ENCODE measurements around the gene IL6.

The IL6 gene

DNA sequence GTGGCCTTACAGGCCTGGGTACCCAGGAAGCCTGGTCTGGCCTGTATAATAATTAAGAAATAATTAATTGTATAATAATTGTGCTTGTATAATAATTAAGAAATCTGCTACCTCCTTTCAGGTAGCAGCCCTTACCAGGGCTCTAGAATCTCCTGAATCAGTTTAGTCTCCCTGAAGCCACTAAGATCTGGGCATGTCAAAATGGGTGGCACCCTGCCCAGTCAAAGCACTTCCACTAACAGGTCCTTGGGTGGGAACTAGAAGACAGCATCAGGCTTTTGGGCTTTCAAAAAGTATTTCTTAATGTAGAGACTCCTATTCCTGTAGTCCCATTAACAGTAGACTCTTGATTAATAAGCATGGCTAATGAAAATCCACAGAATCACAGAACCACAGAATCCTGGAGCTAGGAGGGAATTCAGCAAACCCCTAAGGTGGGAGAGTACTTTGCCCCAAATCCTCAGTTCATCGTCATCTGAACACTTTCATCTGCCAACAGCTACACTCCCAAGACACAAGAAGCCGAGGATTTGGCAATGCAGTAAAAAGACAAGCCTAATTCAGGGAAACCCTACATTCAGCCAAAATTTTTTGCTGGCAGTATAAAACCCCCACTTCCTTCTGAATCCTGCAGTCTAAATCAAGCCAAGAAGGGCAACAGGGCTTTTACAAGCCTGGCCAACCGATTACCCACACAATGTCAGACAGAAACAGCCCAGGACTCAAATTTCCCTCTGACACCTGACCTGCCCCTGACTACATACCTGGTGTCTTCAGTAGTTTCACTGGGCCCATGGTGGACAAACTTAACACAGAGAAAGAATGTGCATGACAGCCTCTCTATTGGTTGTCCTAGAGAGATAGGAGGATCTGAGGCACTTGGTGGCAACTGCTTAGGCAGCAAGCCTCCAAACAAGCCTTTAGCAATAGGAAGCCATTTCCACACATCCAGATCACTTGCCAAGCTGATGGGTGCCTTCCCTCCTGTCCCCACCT, 5.9 kb upstream of the IL6 start:
- no peak overlapping the region for H3K4me3 ChIP-seq

DNA sequence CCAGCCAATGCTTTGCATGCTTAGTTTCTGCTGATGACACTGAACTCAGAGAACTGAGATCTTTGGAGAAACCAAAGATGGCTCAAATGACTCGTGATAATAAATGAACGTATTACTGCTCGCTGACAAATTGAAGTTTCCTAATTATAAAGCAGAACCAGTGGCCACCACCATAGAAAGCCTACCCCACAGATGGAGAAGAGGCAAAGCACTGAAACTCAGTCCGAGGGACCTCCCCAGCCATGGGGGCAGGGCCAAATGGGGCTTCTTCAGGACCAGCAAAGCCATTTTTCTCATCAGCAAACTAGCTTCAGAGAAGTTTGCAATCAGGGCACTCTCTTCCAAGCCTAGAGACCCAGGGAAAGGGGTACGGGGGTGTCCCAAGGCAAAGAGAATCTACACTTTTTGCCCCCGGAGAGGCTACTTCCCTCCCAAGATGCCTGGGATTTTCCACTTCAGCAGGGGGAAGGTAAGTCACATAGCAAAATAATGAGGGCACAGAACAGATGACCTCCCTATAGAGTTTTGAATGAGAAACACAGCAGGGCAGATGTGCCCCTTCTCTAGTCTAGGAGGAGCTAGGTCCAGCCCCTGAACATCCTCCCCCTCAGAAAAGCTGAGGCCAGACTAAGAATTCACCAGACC, 4.3 kb upstream of the IL6 start:
- TF ChIP-seq, protein P1, sequence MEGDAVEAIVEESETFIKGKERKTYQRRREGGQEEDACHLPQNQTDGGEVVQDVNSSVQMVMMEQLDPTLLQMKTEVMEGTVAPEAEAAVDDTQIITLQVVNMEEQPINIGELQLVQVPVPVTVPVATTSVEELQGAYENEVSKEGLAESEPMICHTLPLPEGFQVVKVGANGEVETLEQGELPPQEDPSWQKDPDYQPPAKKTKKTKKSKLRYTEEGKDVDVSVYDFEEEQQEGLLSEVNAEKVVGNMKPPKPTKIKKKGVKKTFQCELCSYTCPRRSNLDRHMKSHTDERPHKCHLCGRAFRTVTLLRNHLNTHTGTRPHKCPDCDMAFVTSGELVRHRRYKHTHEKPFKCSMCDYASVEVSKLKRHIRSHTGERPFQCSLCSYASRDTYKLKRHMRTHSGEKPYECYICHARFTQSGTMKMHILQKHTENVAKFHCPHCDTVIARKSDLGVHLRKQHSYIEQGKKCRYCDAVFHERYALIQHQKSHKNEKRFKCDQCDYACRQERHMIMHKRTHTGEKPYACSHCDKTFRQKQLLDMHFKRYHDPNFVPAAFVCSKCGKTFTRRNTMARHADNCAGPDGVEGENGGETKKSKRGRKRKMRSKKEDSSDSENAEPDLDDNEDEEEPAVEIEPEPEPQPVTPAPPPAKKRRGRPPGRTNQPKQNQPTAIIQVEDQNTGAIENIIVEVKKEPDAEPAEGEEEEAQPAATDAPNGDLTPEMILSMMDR (IDR thresholded peaks at IDR 0.05) = no peak
- no peak for DNase-seq (ENCODE audit: low spot score)
- Histone ChIP-seq H3K27ac (peak overlapping the region; percentile 46 to 76), H3K4me3 (peak overlapping the region; percentile 38)

More for the DNA sequence above, 5.9 kb upstream of the IL6 start:
- peak overlapping the region; percentile 5 to 45 for H3K27ac ChIP-seq
- no peak for DNase-seq (ENCODE audit: low spot score)
- TF ChIP-seq, protein P1 (IDR thresholded peaks at IDR 0.05) = no peak

DNA sequence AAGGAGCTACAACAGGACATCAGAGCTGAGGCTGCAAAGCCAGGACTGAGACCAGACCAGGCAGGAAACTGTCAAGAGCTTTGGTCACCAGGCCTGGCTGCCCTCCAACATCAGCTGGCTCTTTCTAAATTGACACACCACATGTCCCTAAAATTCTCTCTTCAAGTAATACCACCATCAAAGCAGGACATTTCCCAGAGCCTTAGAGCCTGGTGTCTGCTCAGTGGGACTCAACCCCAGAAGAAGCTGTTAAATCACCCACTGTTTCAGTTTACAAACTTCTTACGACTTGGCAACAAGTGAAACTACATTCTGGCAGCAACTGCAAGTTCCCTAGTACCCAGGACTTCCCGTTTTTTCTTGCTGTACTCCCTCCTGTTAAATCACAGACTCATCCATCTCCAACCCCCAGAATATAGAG, 3.8 kb upstream of the IL6 start:
- peak; percentile 88 for DNase-seq (ENCODE audit: low spot score)
- TF ChIP-seq, protein P1 (IDR thresholded peaks at IDR 0.05) = no peak

DNA sequence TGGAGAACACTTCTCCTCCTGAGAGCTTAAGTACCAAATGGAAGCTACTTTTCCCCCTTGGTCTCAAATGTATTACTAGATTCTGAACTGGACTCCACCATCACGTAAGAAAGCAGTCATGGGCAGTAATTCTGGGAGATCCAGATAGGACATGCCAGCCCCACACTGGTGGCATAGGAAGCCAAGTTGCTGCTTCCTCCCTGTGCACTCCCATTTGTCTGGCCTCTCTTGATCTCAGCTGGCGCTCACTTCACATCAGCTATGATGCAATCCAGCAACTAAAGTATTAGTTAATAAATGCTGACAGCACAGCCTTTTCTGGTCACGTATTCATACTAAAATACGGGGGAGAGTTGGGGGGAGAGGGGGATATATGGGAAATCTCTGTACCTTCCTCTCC, 3.4 kb upstream of the IL6 start:
- TF ChIP-seq, protein P1 (IDR thresholded peaks at IDR 0.05) = no peak
- DNase-seq (ENCODE audit: low spot score) = no peak
- H3K4me3 ChIP-seq = peak overlapping the region; percentile 38
- H3K27ac ChIP-seq = peak overlapping the region; percentile 46 to 76

More for the DNA sequence above, 3.8 kb upstream of the IL6 start:
- Histone ChIP-seq H3K4me3 (peak overlapping the region; percentile 38), H3K27ac (peak overlapping the region; percentile 46 to 76)

DNA sequence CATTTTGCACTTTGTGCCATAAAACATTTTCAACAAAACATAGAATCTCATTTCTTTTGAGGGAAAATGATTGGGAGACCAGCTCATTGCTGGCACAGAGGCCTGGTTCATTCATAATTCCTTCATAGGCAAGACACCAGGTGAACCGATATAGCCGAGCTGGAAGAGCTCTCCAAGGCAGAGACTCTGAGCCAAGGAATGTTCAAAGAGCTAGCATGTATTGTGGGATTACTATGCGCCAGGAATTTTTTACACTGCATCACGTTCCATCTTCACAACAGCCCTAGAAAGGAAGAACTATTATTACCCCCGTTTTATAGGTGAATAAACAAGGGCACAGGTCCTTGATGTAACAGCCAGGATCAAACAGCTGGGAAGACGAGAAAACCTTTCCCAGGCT, 2.1 kb upstream of the IL6 start:
- no peak for DNase-seq (ENCODE audit: low spot score)
- Histone ChIP-seq H3K27ac (no peak overlapping the region), H3K4me3 (no peak overlapping the region)
- TF ChIP-seq, protein P1 (IDR thresholded peaks at IDR 0.05) = no peak

DNA sequence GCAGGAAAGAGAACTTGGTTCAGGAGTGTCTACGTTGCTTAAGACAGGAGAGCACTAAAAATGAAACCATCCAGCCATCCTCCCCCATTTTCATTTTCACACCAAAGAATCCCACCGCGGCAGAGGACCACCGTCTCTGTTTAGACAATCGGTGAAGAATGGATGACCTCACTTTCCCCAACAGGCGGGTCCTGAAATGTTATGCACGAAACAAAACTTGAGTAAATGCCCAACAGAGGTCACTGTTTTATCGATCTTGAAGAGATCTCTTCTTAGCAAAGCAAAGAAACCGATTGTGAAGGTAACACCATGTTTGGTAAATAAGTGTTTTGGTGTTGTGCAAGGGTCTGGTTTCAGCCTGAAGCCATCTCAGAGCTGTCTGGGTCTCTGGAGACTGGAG, 1.4 kb upstream of the IL6 start:
- no peak overlapping the region for H3K27ac ChIP-seq
- no peak overlapping the region for H3K4me3 ChIP-seq
- DNase-seq (ENCODE audit: low spot score) = no peak
- TF ChIP-seq, protein P1 (IDR thresholded peaks at IDR 0.05) = no peak

All from coronary artery (tissue), 2 donors.